CD4-positive, alpha-beta T cell treated with Interleukin-4 for 1 hour (primary cell): ENCODE data around the gene SLC45A3.
"Not testable (repeated sequence)": the region's sequence is repeated elsewhere in the genome, so short reads cannot be mapped to it uniquely, and the experiment has no call there.

Experiments
- DNase-seq, 2 donors: peaks; one replicate each; pipeline ENCODE4 v3.0.0-alpha.2; 2020 to 2022

SLC45A3 gene, protein sequence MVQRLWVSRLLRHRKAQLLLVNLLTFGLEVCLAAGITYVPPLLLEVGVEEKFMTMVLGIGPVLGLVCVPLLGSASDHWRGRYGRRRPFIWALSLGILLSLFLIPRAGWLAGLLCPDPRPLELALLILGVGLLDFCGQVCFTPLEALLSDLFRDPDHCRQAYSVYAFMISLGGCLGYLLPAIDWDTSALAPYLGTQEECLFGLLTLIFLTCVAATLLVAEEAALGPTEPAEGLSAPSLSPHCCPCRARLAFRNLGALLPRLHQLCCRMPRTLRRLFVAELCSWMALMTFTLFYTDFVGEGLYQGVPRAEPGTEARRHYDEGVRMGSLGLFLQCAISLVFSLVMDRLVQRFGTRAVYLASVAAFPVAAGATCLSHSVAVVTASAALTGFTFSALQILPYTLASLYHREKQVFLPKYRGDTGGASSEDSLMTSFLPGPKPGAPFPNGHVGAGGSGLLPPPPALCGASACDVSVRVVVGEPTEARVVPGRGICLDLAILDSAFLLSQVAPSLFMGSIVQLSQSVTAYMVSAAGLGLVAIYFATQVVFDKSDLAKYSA

DNA sequence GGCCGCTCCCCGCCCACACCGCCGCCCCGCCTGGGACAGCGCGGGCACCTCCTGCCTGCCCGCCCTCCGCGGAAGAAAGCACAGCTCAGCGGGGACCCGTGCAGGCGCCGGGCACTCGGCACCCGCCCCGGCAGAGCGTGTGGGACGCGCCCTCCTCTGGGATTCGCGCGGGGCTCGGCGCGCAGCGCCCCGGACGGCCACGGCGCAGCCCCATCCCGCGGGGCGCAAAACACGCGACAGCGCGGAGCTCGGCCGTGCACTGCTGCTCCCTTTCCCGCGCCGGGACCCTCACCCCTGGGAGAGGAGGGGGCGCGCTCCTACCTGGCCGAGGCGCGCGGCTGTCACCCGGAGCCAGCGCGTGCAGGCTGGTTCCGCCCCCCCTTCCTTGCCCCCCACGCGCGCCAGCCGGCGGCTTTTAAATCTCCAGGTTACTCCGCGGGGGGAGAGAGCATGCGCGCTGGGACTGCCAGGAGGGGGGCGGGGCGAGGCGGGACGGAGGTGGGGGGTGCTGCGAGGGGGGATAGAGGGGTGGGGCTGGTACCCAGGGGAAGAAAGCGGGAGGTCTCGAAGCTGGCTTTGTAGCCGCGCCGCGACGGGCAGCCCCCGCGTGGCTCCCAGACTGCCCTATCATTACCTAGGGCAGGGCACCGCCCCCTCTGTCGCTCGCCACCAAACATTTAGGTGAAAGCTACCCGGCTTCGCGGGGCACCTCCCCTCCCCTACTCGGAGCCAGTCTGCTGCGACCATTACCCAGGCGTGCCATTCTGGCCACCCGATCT, at the start of gene SLC45A3:
Gene SLC45A3 (minus strand): TSS at position 437 of the 779 bp plus-strand sequence. CDS start 15,853 bp downstream, outside the sequence.
- peak; percentile 22 to 39 for DNase-seq

DNA sequence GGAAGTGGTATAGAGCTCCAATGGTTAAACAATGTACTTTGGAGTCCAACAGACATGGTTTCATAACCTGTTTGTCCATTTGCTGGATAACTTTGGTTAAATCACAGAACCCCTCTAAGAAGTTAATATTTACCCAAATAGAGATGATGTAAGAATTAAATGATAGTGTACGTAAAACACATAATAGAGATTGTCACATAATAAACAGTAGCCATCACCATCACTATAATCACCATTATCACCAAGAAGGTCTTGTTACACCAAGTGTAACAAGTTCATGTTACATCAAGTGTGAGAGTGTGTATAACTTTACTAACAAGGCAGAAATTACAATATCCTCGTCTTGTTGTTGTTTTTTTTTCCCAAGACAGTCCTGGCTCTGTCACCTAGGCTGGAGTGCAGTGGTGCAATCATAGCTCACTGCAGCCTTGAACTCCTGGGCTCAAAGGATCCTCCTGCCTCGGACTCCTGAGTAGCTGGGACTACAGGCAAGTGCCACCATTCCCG, 46.4 kb upstream of the SLC45A3 start:
- DNase-seq, result no peak

DNA sequence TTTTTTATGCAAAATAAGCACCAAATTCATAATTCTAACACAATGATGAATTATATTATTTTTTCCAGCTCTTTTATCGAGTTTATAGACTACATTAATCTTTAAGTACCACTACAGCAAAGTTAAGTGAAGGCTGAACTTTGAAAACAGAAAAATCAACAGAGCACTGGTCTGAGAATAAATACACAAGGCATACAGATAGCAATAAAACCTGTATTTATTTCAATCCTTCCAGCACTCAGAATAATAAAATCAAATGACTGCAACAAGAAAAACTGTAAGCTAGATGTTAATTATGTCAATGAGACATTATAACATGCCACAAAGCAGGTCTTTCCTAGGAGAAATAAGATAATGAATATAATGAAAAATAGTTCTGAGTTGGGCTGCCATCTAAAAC, 45.2 kb upstream of the SLC45A3 start:
- DNase-seq, result no peak

DNA sequence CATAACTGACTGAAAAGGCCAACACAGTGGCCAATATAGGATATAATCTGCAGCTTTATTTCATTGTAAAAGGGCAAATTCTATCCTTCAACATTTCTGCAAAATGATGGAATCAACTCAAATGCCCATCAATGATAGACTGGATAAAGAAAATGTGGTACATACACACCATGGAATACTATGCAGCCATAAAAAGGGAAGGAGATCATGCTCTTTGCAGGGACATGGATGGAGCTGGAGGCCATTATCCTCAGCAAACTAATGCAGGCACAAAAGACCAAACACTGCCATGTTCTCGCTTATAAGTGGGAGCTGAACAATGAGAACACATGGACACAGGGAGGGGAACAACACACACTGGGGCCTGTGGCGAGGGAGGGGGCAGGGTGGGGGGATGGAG, 40.4 kb upstream of the SLC45A3 start:
- not testable (repeated sequence) for DNase-seq

DNA sequence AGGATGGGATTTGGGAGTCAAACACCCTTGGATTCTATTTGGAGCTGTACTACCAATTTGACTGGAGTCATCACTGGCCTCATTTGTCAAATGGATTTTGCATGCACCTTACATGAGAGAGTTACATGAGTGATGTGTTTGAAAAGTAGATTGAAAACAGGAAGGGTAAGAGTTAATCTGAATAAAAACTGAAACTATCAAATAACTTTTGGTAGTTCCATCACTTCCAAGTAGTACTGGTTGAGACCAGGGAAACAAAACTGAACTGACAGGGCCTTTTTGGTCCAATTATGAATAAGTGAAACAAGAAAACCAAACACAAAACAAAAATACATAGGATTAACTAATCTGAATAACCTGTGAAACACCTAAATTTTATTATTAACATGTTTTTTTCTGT, 39.5 kb upstream of the SLC45A3 start:
- DNase-seq, result no peak

DNA sequence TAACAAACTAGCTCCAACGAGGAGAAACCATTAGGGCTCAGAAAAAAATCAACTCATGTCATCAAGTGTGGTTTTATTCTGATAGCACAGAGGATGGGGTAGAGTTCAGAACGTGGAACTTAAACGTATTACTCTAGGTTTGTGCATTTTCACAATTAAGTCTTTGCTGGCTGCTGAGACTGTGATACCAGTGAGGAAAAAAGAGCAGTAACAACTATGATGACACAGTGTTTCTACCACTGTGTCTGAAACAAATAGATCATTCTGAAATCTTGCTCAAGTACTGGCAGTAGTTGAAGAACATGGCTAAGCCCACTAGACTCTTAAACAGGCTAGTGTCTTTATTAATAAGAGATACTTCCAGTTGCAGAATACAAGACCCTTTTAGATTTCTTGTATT, 38.7 kb upstream of the SLC45A3 start:
- no peak for DNase-seq

DNA sequence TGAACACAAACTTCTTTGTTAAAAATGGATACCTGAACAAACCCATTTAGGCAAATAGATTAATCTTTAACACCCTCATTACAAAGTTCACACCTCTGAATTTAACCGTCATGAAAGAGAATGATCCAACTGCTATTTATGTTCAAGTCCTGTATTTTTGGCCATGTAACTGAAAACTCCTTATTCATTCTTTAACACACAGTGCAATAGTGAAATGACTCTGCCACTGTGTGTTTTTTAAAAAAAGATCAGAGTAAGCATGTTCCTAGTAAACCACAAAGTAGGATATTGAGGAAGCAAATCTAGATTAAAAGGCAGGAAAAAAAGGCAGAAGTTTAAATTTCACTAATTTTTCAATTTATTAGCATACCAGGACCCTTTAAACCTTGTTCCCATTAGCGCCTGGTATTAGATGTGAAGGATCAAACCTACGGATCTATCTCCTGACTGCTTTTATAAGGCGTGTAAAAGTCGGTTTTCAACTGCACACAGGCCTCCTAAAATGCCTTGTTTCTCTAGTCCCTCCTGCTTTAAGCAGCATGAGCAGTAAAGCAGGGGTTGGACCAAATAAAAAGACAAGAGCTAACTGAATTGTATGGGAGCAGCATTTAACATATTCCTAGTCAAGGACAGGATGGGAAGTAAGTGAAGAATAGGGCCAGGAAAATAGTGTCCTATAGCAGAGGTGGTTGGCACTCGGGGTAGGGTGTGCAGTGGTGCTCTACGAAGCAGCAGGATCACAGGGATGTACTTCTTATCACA, 36.2 kb upstream of the SLC45A3 start:
- DNase-seq, result no peak

DNA sequence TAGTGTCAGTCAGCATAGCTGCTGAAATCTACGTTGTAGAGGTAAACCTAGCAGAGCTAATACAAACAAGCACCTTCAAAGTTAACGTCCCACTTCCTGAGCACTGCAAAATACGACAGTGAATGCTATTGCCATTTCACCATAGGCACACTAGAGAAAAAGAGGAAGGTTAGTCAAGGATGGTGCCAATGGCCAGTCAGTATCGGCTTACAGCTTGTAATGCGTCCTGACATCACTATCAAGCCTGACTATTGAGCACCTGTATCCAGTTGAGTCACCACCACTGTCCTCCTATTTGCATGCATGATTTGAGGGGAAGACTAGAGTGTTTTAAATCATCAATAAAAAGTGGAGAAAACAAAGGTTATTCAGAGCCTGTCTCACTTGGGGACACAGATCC, 35.3 kb upstream of the SLC45A3 start:
- no peak for DNase-seq

DNA sequence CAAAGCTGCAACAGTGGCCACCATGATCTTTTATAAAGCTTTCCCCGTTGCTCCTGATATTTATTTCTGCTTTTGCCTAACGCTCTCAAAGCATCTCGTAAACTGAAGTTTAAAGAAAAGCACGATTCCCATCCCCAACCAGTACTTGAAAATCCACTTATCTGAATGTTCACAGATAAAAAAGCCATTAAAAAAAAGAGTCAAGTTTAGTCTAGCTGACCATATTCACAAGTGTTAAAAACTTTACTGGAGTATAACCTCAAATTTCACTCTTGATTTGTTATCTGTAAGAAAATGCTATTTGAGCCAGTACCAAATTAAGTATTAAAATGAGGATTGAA, 34.6 kb upstream of the SLC45A3 start:
- DNase-seq, result no peak

DNA sequence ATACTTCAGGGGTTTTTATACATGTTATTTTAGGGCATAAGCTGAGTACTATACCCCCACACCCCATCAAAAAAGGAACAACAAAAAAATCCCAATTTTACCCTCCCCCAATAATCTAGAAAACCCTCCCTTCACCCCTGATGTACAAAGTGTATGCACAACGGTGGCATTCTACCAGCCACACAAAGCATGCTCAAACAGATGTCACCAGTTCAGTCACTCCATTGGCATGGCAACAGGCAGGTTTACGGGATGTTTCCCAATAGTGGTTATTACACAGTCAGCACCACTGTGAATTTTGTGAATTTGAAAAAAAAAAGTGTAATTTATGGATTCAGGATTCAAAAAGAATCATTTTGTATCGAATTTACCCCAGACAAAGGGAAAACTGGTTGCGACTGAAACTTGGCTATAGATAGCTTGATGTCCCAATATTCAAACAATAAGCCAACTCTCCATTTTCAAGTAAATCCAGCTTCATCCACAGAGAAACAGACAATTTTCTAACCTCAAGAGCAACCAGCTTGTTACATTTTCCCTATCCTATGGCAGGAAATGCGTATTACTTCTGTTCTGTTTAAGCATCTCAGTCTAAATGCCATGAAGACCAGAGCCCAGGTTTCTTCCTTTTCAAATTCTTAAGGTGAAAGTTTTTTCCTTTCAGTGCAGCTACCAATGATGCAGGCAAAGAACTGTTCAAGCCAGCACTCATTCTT, 34.0 kb upstream of the SLC45A3 start:
- DNase-seq, result no peak

DNA sequence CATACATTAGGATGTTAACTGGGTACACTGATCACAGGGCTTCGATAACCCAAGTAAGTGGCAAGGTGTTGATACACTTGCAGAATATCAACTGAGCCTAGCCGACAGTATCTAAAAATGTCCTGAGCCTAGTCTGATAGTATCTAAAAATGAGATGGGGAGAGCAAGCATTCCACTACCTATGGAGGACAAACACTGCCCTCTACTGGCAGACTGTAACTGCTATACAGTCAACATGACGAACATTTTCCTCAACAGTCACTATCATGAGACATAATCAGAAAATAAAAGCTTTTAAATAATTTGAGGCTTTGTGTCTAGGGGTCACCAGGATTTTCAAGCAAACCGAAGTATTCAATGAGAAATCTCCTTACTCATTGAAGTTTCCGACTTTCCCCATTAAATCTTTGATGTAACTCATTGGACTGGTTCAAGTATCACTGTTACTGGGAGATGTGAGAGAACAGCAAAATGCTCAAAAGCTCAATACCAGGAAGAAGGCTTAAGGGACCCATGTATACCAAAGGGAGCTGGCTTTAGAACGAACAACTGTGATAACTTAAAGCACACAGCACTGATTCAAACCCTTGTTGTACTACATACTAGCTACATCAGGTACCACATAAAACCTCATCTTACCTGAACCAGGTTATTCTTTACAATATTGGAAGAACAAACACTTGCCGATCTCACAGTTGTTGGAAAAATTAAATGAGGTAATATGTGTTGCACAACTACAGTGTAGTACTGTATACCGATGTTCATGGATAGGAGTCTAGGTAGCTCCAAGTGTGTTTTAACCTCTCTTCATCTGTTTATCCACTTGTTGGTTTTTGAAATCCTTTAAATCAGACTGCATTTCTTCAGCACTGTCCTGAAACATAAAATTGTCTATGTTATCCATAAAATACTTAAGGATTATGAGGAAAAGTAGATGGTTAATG, 31.1 kb upstream of the SLC45A3 start:
- DNase-seq, result peak; percentile 71 to 75

DNA sequence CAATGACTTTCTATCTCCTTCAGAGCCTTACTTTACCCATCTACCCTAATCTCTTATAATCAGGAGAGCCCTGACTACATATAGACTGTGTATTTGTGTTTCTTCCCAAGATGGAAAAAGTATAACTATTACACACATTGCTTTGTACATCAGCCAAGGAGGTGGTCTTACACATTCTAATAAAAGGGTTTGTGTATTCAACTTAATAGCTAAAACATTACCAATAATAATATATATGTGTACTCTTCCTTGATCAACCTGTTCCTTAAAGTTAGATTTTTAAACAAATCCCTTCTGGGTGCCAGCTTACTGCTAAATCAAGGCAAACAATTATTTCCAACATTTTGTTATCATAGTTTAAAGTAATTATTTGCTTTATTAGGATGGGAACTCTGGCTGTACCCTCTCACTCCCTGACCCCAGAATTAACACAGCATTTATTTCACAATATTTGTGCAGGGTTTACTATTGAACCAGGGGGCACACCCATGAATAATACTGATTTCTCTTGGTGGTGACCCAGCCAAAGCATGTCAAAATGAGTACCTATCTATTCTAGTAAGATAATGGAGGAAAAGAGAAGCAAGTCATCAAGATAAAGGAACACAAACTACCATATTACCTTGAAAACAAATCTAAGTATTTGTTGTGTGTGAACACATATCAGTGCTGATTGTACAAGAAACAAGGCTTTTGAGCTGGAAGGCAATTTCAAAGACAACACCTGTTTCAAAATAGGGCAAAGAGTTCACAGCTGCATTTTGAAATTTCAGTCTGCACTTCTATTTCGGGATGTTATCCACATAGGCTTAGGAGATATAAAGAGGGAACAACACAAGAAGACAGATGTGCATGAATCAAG, 30.1 kb upstream of the SLC45A3 start:
- no peak for DNase-seq

DNA sequence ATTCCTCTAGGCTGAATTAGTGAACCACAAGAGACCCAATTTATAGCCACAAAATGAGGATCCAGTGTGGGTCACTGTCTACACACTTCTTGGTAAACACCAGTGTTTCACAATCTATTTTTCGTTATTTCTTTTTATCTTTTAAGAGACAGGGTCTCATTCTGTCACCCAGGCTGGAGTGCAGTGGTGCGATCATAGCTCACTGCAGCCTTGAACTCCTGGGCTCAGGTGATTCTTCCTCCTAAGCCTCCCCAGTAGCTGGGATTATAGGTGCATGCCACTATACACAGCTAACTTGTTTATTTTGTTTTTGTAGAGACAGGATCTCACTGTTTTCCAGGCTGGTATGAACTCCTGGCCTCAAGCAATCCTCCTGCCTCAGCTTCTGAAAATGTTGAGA, 29.3 kb upstream of the SLC45A3 start:
- DNase-seq, result no peak

DNA sequence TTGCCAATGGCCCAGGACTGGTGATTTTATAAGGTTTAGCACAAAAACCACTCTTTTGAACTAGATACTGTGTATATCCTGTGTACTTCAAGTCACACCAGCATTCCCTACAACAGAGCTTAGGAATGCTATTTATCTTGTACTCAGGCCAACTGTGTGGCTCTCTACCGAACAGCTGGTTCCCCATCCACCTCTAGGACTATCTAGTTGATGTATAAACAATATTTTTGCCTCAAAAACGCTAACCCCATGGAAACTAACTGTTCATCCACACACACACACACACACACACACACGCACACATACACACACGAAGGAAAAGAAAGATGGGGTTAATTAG, 28.7 kb upstream of the SLC45A3 start:
- no peak for DNase-seq

DNA sequence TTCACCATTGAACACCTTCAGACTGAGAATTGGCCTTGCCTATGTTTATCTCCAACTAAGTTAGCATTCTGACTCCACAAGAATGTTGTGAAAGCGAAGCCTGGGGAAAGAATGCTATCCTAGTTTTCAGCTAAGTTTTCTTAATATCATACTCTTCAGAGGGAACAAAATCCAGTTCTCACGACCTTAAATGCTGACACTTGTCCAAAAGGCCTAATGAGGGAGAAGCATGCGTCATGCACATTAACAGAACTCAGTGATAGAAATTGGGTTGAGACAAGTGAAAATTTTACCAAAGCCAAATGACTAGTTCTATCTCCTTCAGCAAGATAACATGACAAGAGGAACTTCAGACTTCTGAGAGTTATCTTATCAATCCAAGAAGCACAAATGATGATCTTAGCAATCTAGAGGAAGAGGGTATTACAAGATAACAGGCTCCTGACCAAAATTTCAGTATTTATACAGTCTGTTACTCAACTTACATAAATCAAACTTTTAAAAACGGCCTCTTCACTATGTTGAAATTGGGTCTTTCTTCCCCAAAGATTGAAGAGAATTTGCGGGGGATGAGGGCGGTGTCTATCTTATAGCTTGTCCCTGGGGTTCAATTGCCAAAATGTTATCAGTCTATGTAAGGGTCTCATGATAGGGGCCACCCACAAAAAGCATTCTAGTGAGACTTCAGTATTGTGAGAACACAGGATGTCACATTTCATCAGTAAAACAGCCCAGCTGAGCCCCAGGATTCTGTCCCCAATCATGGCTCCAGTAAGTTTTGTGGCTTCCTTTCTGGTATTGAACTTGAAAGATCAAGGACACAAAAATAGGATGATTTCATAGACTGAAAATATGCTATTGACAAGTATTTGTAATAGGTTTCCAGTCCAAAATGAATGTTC, 26.5 kb upstream of the SLC45A3 start:
- no peak for DNase-seq

DNA sequence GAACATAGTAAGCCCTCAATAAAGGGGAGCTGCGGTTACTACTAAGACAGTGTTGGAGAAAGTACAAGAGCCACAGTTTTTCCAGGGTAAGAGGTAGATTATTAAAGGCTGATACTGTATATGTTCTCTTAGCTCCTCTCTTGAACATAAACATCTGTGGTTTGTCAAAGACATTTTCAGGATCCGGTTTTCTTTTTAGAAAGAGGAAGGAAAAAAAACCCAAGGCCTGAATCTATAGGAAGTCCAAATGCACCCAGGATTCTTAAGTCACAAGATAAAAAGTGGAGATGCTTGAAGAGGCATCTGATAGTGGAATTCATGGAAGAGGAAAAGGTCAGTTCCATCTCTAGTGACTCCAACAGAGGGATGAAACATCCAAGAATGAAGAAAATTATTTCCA, 24.6 kb upstream of the SLC45A3 start:
- DNase-seq, result no peak

DNA sequence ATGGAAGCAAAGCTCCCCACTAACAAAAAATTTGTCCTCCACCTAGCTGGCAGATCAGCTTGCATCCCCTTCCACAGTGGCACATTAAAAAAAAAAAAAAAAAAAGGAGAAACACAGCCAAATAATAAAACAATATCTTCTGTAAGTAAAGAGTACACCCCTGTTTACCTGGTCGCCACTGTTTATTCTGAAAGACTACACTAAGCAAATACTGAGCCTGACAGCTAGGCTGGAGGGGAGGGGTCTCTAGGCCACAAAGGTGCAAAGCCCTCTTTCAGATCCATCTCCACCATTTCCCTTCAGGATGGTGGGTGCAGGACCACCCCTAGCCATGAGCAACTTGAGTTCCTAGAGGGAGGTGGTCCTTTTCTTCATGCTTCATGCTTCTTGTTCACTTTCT, 22.8 kb upstream of the SLC45A3 start:
- no peak for DNase-seq

DNA sequence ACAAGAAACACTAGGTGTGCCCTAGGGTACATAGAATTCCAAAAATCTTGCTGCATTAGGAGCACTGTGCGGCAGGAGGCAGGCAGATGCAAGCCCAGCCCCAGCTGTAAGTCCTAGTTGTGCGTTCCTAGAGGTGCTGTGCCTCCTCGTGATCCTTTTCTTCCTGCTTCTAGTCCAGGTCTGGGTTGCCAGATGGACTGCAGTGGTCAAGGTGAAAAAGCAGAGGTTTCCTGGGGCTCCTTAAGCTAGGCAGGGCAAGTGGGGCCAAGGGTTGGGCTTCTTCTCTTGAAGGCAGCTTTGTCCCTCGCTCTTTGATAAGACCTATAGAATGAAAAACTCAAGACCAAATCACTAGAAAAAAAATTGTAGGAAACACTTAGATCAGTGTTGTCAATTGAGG, 21.6 kb upstream of the SLC45A3 start:
- DNase-seq, result no peak

DNA sequence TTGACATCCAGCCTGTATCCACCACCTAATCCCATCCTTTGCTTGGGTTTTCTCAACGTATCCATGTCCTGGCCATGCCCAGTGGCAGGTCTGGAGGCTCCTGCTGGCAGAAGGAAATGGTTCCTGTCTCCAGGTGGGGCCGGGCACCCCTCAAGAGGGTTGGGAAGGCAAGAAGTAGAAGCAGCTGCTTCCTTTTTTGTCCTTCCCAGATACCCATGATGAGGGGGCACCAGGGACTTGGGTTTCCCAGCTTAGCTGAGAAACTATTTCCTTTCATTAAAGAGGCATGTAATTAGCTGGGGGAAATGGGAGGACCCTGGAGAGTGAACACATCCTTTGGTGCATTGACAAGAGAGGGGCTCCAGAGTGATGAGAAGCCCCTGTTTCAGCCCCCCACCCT, 21.1 kb upstream of the SLC45A3 start:
- DNase-seq, result no peak
